Ascending aorta (tissue), 2 donors: ENCODE measurements around the gene SBK2. TPM values are rescaled to one million over a fixed set of nuclear protein-coding genes. Genes with fewer than 3 reads are reported as not detected.

Experiments
- DNase-seq, 2 donors: peaks; one replicate each; pipeline ENCODE4 v3.0.0-alpha.2; 2019; ENCODE audit warnings: low spot score in 2 of 2
- H3K27ac ChIP-seq, 2 donors: fragments of 200-600 bp; sonication (generic); one replicate each; pipeline ENCODE4 v1.5.1; 2016 to 2017; ENCODE audit warnings: mild to moderate bottlenecking in 1 of 2
- H3K27me3 ChIP-seq: fragments of 200-600 bp; sonication (generic); one replicate; pipeline ENCODE4 v1.5.1; 2017
- H3K36me3 ChIP-seq, 2 donors: fragments of 200-600 bp; sonication (generic); one replicate each; pipeline ENCODE4 v1.5.1; 2016
- H3K4me1 ChIP-seq, 2 donors: fragments of 200-600 bp; sonication (generic); one replicate each; pipeline ENCODE4 v1.5.1; 2016 to 2017; ENCODE audit warnings: mild to moderate bottlenecking in 1 of 2
- H3K4me3 ChIP-seq, 2 donors: fragments of 200-600 bp; sonication (generic); one replicate each; pipeline ENCODE4 v1.5.1; 2016 to 2017; ENCODE audit warnings: mild to moderate bottlenecking in 1 of 2
- H3K9me3 ChIP-seq, 2 donors: fragments of 200-600 bp; sonication (generic); one replicate each; pipeline ENCODE4 v1.5.1; 2016
- CTCF ChIP-seq, 3 experiments: fragments of 200-600 bp in 2 of 3; fragments of 450-650 bp in 1 of 3; sonication (generic) in 2 of 3; IDR thresholded peaks; one replicate each; pipeline ENCODE4 v1.5.1; 2016 to 2019; ENCODE audit warnings: antibody characterized with exemption in 3 of 3, mild to moderate bottlenecking in 1 of 3, moderate library complexity in 1 of 3
- intact Hi-C: fragments of 100-400 bp; cut with DNase I; formaldehyde crosslinking; loops from one replicate; pipeline ENCODE4 v1.15.1; 2023
- total RNA-seq: library from RNA; depleted of rRNA; stranded (reverse); fragments of >200 nt; gene quantifications from one replicate; pipeline ENCODE4 v1.1.0, GENCODE V29; 2016

The SBK2 gene
- total RNA-seq, 1 donor from 2014 or later: not detected

DNA sequence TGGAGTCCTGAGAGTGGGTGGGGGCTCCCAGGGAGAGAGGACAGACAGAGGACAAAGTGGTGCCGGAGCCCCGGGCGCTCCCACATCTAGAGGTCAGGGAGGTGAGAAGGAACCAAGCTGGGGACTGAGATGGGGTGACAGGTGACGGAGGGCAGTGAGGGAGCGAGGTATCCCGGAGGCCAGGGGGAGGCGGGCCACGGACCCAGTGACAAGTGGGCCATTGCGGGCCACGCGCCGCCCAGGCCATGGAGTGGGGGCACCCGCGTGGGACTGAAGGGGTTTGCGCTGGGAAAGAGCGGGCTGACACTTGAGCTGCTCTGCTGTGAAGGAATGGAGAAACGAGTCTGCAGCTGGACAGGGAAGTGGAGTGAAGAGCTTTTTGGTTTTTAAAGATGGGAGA is 57.9 kb downstream of the SBK2 start:
- Histone ChIP-seq H3K27me3 (no peaks in the 10 kb centered on the region), H3K27ac (no peak overlapping the region), H3K4me3 (no peak overlapping the region), H3K9me3 (no peaks in the 10 kb centered on the region), H3K4me1 (peaks cover 9 to 14% of the 10 kb centered on the region in 2 donors), H3K36me3 (peaks cover 10 to 21% of the 10 kb centered on the region in 2 donors)
- DNase-seq: no peak
- intact Hi-C loops: loop anchor here (5.0 to 10.0 kb wide), 3 partner anchors 142 to 1014 kb away; partner anchors contain the start of genes BRSK1, HSPBP1, KMT5C and LENG9
- no peak for TF ChIP-seq CTCF (IDR thresholded peaks at IDR 0.05)

Other genes starting within 250 kb of the SBK2 start
- gene TMEM150B, start 211.8 kb downstream of the SBK2 start, total RNA-seq: not detected
- gene KMT5C, start 197.3 kb downstream of the SBK2 start, total RNA-seq: 21.7 TPM
- gene COX6B2, start 182.4 kb downstream of the SBK2 start, total RNA-seq: not detected
- not detected for gene GARIN5B, start 173.9 kb downstream of the SBK2 start, total RNA-seq
- gene IL11, start 166.7 kb downstream of the SBK2 start, total RNA-seq: not detected
- gene TMEM190, start 160.3 kb downstream of the SBK2 start, total RNA-seq: not detected
- not detected for gene TMEM238, start 152.8 kb downstream of the SBK2 start, total RNA-seq
- gene RPL28, start 151.2 kb downstream of the SBK2 start, total RNA-seq: 542 TPM
- 82.6 TPM for gene UBE2S, start 129.3 kb downstream of the SBK2 start, total RNA-seq
- gene SHISA7, start 93.8 kb downstream of the SBK2 start, total RNA-seq: 0.85 TPM
- gene ISOC2, start 75.5 kb downstream of the SBK2 start, total RNA-seq: 96.7 TPM
- not detected for gene C19orf85, start 72.4 kb downstream of the SBK2 start, total RNA-seq
- 13.2 TPM for gene ZNF628, start 60.5 kb downstream of the SBK2 start, total RNA-seq
- gene NAT14, start 51.9 kb downstream of the SBK2 start, total RNA-seq: 21.6 TPM
- gene SSC5D, start 48.7 kb downstream of the SBK2 start, total RNA-seq: 22.4 TPM
- not detected for gene SBK3, start 8.4 kb upstream of the SBK2 start, total RNA-seq
- 14.2 TPM for gene ZNF579, start 43.7 kb upstream of the SBK2 start, total RNA-seq
- gene FIZ1, start 62.4 kb upstream of the SBK2 start, total RNA-seq: 30.5 TPM
- gene ZNF524, start 63.2 kb upstream of the SBK2 start, total RNA-seq: 28.6 TPM
- gene ZNF865, start 68.5 kb upstream of the SBK2 start, total RNA-seq: 22.0 TPM
- 14.7 TPM for gene ZNF784, start 87.4 kb upstream of the SBK2 start, total RNA-seq
- 163 TPM for gene ZNF580, start 103.9 kb upstream of the SBK2 start, total RNA-seq
- gene ZNF581, start 106.5 kb upstream of the SBK2 start, total RNA-seq: 12.1 TPM
- 27.6 TPM for gene CCDC106, start 111.1 kb upstream of the SBK2 start, total RNA-seq
- gene U2AF2, start 117.9 kb upstream of the SBK2 start, total RNA-seq: 221 TPM
- gene EPN1, start 138.1 kb upstream of the SBK2 start, total RNA-seq: 122 TPM
- not detected for gene NLRP9, start 201.3 kb upstream of the SBK2 start, total RNA-seq
- gene RFPL4A, start 222.0 kb upstream of the SBK2 start, total RNA-seq: not detected
- not detected for gene RFPL4AL1, start 232.0 kb upstream of the SBK2 start, total RNA-seq